HG03378 (cell line): ENCODE data around the gene EFNA1.
"Not testable (repeated sequence)": the region's sequence is repeated elsewhere in the genome, so short reads cannot be mapped to it uniquely, and the experiment has no call there.

Source experiments
- ATAC-seq: cut with Tn5 transposase; IDR thresholded peaks from one replicate; pipeline ENCODE4 v1.9.1; 2021; ENCODE audit warnings: mild to moderate bottlenecking, moderate library complexity; ENCODE audit not compliant: unreplicated experiment

The EFNA1 gene

GRCh38 chr1:155092131-155092530 lies 35.5 kb upstream of the EFNA1 start:
- ATAC-seq, result no peak

- ATAC-seq, result no peak
These were observed 35.0 kb upstream of the EFNA1 start for GRCh38 chr1:155092641-155093040.

- no peak for ATAC-seq
These were observed 33.6 kb upstream of the EFNA1 start for GRCh38 chr1:155093911-155094621.

- no peak for ATAC-seq
These were observed 33.1 kb upstream of the EFNA1 start for GRCh38 chr1:155094622-155094948.

GRCh38 chr1:155099331-155099730 lies 28.3 kb upstream of the EFNA1 start:
- no peak for ATAC-seq

GRCh38 chr1:155103325-155103724 lies 24.4 kb upstream of the EFNA1 start:
- no peak for ATAC-seq

- ATAC-seq, result no peak
These were observed 22.8 kb upstream of the EFNA1 start for GRCh38 chr1:155104605-155105534.

- no peak for ATAC-seq
These were observed 22.1 kb upstream of the EFNA1 start for GRCh38 chr1:155105604-155106011.

GRCh38 chr1:155106862-155107261 lies 20.8 kb upstream of the EFNA1 start:
- ATAC-seq, result no peak

- ATAC-seq, result no peak
These were observed 20.1 kb upstream of the EFNA1 start for GRCh38 chr1:155107309-155108264.

GRCh38 chr1:155108296-155108695 lies 19.4 kb upstream of the EFNA1 start:
- no peak for ATAC-seq

- ATAC-seq, result no peak
These were observed 17.3 kb upstream of the EFNA1 start for GRCh38 chr1:155110381-155110780.

- ATAC-seq, result no peak
These were observed 16.9 kb upstream of the EFNA1 start for GRCh38 chr1:155110826-155111225.

GRCh38 chr1:155113450-155113980 lies 14.2 kb upstream of the EFNA1 start:
- no peak for ATAC-seq

- no peak for ATAC-seq
These were observed 11.4 kb upstream of the EFNA1 start for GRCh38 chr1:155116113-155116764.

- ATAC-seq, result no peak
These were observed 10.1 kb upstream of the EFNA1 start for GRCh38 chr1:155117610-155118009.

- ATAC-seq, result not testable (repeated sequence)
These were observed 9.6 kb upstream of the EFNA1 start for GRCh38 chr1:155118090-155118489.

- no peak for ATAC-seq
These were observed 7.4 kb upstream of the EFNA1 start for GRCh38 chr1:155120253-155120652.

GRCh38 chr1:155121249-155121648 lies 6.4 kb upstream of the EFNA1 start:
- no peak for ATAC-seq

- no peak for ATAC-seq
These were observed 5.4 kb upstream of the EFNA1 start for GRCh38 chr1:155122308-155122707.
